ENCODE data around the gene UBQLN2. TPM values are rescaled to one million over a fixed set of nuclear protein-coding genes. Genes with fewer than 3 reads are reported as not detected.

The UBQLN2 gene
- total RNA-seq, 2 donors from 2014 or later = 24.2 to 25.5 TPM

- Histone ChIP-seq H3K9me3 (no peaks in the 10 kb centered on the region), H3K4me3 (no peak overlapping the region), H3K27ac (no peak overlapping the region), H3K4me1 (ENCODE audit: control insufficient read depth in 1 of 2, low read depth in 2 of 2) (no peaks in the 10 kb centered on the region), H3K27me3 (replicated peaks; ENCODE audit: insufficient read depth) (no peaks in the 10 kb centered on the region), H3K36me3 (no peaks in the 10 kb centered on the region)
- ATAC-seq (ENCODE audit: insufficient number of reproducible peaks, low FRiP score, low read depth) (no peak), DNase-seq (ENCODE audit: low spot score) (no peak)
- no peak for TF ChIP-seq CTCF (IDR thresholded peaks at IDR 0.05)
These were observed 8.6 kb upstream of the UBQLN2 start for GRCh38 chrX:56554870-56555269.

- Histone ChIP-seq H3K4me3 (no peak overlapping the region), H3K27me3 (replicated peaks; ENCODE audit: insufficient read depth) (no peaks in the 10 kb centered on the region), H3K4me1 (ENCODE audit: control insufficient read depth in 1 of 2, low read depth in 2 of 2) (no peaks in the 10 kb centered on the region), H3K36me3 (no peaks in the 10 kb centered on the region), H3K9me3 (no peaks in the 10 kb centered on the region), H3K27ac (no peak overlapping the region)
- TF ChIP-seq CTCF (IDR thresholded peaks at IDR 0.05) = no peak
- no peak for ATAC-seq (ENCODE audit: insufficient number of reproducible peaks, low FRiP score, low read depth)
- DNase-seq (ENCODE audit: low spot score) = no peak
These were observed 6.0 kb upstream of the UBQLN2 start for GRCh38 chrX:56557376-56557929.

DNA sequence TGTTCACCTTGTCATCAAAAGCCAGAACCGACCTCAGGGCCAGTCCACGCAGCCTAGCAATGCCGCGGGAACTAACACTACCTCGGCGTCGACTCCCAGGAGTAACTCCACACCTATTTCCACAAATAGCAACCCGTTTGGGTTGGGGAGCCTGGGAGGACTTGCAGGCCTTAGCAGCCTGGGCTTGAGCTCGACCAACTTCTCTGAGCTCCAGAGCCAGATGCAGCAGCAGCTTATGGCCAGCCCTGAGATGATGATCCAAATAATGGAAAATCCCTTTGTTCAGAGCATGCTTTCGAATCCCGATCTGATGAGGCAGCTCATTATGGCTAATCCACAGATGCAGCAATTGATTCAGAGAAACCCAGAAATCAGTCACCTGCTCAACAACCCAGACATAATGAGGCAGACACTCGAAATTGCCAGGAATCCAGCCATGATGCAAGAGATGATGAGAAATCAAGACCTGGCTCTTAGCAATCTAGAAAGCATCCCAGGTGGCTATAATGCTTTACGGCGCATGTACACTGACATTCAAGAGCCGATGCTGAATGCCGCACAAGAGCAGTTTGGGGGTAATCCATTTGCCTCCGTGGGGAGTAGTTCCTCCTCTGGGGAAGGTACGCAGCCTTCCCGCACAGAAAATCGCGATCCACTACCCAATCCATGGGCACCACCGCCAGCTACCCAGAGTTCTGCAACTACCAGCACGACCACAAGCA, 898 bp downstream of the UBQLN2 start:
- no peaks in the 10 kb centered on the region for H3K36me3 ChIP-seq
- H3K27me3 ChIP-seq (replicated peaks; ENCODE audit: insufficient read depth) = no peaks in the 10 kb centered on the region
- peak overlapping the region; percentile 94 to 99 for H3K27ac ChIP-seq
- peaks cover 11 to 14% of the 10 kb centered on the region in 2 donors for H3K4me1 ChIP-seq (ENCODE audit: control insufficient read depth in 1 of 2, low read depth in 2 of 2)
- ATAC-seq (ENCODE audit: insufficient number of reproducible peaks, low FRiP score, low read depth) (no peak), DNase-seq (ENCODE audit: low spot score) (no peak)
- no peak for TF ChIP-seq CTCF (IDR thresholded peaks at IDR 0.05)
- no peaks in the 10 kb centered on the region for H3K9me3 ChIP-seq
- H3K4me3 ChIP-seq = peak overlapping the region; percentile 90

DNA sequence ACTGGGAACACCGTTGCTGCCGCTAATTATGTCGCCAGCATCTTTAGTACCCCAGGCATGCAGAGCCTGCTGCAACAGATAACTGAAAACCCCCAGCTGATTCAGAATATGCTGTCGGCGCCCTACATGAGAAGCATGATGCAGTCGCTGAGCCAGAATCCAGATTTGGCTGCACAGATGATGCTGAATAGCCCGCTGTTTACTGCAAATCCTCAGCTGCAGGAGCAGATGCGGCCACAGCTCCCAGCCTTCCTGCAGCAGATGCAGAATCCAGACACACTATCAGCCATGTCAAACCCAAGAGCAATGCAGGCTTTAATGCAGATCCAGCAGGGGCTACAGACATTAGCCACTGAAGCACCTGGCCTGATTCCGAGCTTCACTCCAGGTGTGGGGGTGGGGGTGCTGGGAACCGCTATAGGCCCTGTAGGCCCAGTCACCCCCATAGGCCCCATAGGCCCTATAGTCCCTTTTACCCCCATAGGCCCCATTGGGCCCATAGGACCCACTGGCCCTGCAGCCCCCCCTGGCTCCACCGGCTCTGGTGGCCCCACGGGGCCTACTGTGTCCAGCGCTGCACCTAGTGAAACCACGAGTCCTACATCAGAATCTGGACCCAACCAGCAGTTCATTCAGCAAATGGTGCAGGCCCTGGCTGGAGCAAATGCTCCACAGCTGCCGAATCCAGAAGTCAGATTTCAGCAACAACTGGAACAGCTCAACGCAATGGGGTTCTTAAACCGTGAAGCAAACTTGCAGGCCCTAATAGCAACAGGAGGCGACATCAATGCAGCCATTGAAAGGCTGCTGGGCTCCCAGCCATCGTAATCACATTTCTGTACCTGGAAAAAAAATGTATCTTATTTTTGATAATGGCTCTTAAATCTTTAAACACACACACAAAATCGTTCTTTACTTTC, 1.8 kb downstream of the UBQLN2 start:
- no peak for DNase-seq (ENCODE audit: low spot score)
- Histone ChIP-seq H3K4me3 (peak overlapping the region; percentile 90), H3K9me3 (no peaks in the 10 kb centered on the region), H3K36me3 (no peaks in the 10 kb centered on the region), H3K27me3 (replicated peaks; ENCODE audit: insufficient read depth) (no peaks in the 10 kb centered on the region), H3K4me1 (ENCODE audit: control insufficient read depth in 1 of 2, low read depth in 2 of 2) (peaks cover 11 to 20% of the 10 kb centered on the region in 2 donors), H3K27ac (peak overlapping the region; percentile 94 to 99)
- ATAC-seq (ENCODE audit: insufficient number of reproducible peaks, low FRiP score, low read depth) = no peak
- no peak for TF ChIP-seq CTCF (IDR thresholded peaks at IDR 0.05)
